ENCODE data around the gene PPP1CB. TPM values are rescaled to one million over a fixed set of nuclear protein-coding genes. Genes with fewer than 3 reads are reported as not detected.

PPP1CB gene
- total RNA-seq, 2 experiments from 2014 or later: 211 to 213 TPM

DNA sequence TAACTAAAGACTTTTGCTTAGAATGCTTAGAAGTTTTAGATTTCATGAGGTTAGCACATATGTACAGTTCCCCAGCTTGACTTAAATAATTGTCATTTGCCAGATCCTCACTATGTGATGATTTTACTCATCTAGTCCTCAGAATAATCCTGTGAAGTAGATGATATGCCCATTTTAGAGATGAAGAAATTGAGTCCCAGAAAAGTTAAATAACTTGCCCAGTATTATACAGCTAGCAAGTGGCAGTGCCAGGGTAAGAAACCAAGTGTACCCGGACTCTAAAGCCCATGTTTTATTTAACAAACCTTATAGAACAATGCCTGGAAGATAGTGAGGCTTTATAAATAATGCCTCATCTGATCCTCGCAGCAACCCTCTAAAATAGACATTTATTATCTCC lies 87.3 kb downstream of the PPP1CB start:
- DNase-seq: no peak
- H3K4me1 Mint-ChIP-seq: peaks cover 2% of the 10 kb centered on the region
- H3K9me3 Mint-ChIP-seq: no peaks in the 10 kb centered on the region

DNA sequence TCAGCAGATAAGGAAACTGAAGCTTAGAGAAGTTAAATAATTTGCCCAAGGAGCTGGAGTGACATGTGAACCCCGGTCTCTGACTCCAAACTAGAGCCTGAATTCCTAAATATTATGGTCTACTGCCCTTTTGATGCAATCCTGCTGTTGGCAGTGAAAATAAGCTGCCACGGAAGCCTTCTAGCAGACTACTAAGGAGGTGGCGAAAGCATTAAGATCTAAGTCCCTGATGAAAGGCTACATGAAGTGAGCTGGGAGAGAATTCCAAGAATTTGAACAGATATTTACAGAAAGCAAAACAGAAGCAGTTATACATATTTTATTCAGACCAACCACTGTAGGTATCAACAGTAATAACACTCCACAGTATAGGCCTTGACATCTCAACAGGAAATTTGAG lies 90.4 kb downstream of the PPP1CB start:
- Mint-ChIP-seq H3K4me3 (no peak overlapping the region), H3K36me3 (ENCODE audit: low read depth) (no peaks in the 10 kb centered on the region), H3K4me1 (peaks cover 2% of the 10 kb centered on the region), H3K27me3 (no peaks in the 10 kb centered on the region), H3K9me3 (no peaks in the 10 kb centered on the region), H3K27ac (no peak overlapping the region)
- POLR2A ChIA-PET: no interaction called here
- CTCF ChIA-PET: no interaction called here
- DNase-seq: no peak

More for the DNA sequence above, 87.3 kb downstream of the PPP1CB start:
- H3K27ac Mint-ChIP-seq: no peak overlapping the region
- ChIA-PET POLR2A (no interaction called here), CTCF (no interaction called here)
- no peak overlapping the region for H3K4me3 Mint-ChIP-seq
- H3K27me3 Mint-ChIP-seq: no peaks in the 10 kb centered on the region
- H3K36me3 Mint-ChIP-seq (ENCODE audit: low read depth): no peaks in the 10 kb centered on the region

Other genes starting within 250 kb of the PPP1CB start
- gene SPDYA, start 59.0 kb downstream of the PPP1CB start, total RNA-seq: 1 to 10 TPM in 1 of 2 experiments, under 1 TPM in 1; 0.93 to 1.2 TPM
- 10 to 100 TPM; 13.1 to 14.1 TPM for gene TRMT61B, start 118.5 kb downstream of the PPP1CB start, total RNA-seq
- gene WDR43, start 142.8 kb downstream of the PPP1CB start, total RNA-seq: 10 to 100 TPM; 45.5 to 47.2 TPM
- 10 to 100 TPM in 1 of 2 experiments, 1 to 10 TPM in 1; 8.9 to 10.3 TPM for gene TOGARAM2, start 229.5 kb downstream of the PPP1CB start, total RNA-seq

Data from activated CD4-positive, alpha-beta memory T cell treated with anti-CD3 and anti-CD28 coated beads, Interleukin-2, amount 10 ng/mL, durations not matched to agents 7 days and 5 days (primary cell).